HEK293 (cell line): ENCODE results near the gene WLS.

ENCODE experiments used
- CTCF ChIA-PET: fragments of 350-600 bp; formaldehyde crosslinking; extraction: SDS; loops from one replicate; lab custom pipeline; 2021; ENCODE audit warnings: antibody characterized with exemption; lab: Yijun Ruan, JAX
- POLR2A ChIA-PET: fragments of 300-600 bp; formaldehyde crosslinking; extraction: SDS; loops from one replicate; lab custom pipeline; 2020; ENCODE audit warnings: antibody characterized with exemption, inconsistent platforms; lab: Yijun Ruan, JAX
- H3K27ac ChIP-seq: fragments of 200-500 bp; sonication (Bioruptor generic); 2 replicates; pipeline ENCODE4 v1.5.1; 2014; ENCODE audit warnings: low read depth, low read length, control low read depth, inconsistent platforms; ENCODE audit errors: extremely low read depth
- H3K36me3 ChIP-seq, 2 experiments: fragments of 200-500 bp in 1 of 2; sonication (Bioruptor generic) in 1 of 2; 1 replicate in 1 of 2; 2 replicates in 1 of 2; pipeline ENCODE4 v1.5.1; 2014 to 2017; ENCODE audit warnings: inconsistent platforms in 2 of 2, low read length in 2 of 2; ENCODE audit not compliant: control insufficient read depth in 2 of 2, insufficient read depth in 1 of 2
- H3K4me1 ChIP-seq: fragments of 200-500 bp; sonication (Bioruptor generic); 2 replicates; pipeline ENCODE4 v1.5.1; 2014; ENCODE audit warnings: mild to moderate bottlenecking, low read length, inconsistent platforms; ENCODE audit not compliant: control insufficient read depth, insufficient read depth
- H3K4me3 ChIP-seq: 2 replicates; pipeline ENCODE4 v1.5.1; 2011; ENCODE audit warnings: low read depth, mild to moderate bottlenecking, control low read depth, low read length, moderate library complexity
- H3K9me3 ChIP-seq: fragments of 200-500 bp; sonication (Bioruptor generic); 2 replicates; pipeline ENCODE4 v1.5.1; 2014; ENCODE audit warnings: low read depth, low read length, inconsistent platforms; ENCODE audit not compliant: control insufficient read depth, insufficient read depth
- BCL6B ChIP-seq: fragments of 450-650 bp; formaldehyde crosslinking; IDR thresholded peaks from 2 replicates; pipeline ENCODE4 v1.5.1; 2017; ENCODE audit warnings: missing biosample characterization, missing genetic modification characterization
- CTCF ChIP-seq: fragments of 450-650 bp; formaldehyde crosslinking; IDR thresholded peaks from 2 replicates; pipeline ENCODE4 v1.5.1; 2016; ENCODE audit warnings: missing biosample characterization, missing genetic modification characterization
- HOXA7 ChIP-seq: sonication (generic); formaldehyde crosslinking; IDR thresholded peaks from 2 replicates; pipeline ENCODE4 v1.8.1; 2022; ENCODE audit warnings: missing genetic modification reagents, borderline replicate concordance
- KLF10 ChIP-seq: fragments of 450-650 bp; IDR thresholded peaks from 2 replicates; pipeline ENCODE4 v1.5.1; 2018; ENCODE audit warnings: missing biosample characterization, mild to moderate bottlenecking, missing genetic modification characterization
- KLF17 ChIP-seq: fragments of 450-650 bp; formaldehyde crosslinking; IDR thresholded peaks from 2 replicates; pipeline ENCODE4 v1.5.1; 2016; ENCODE audit warnings: missing biosample characterization, missing genetic modification characterization
- OVOL3 ChIP-seq: fragments of 450-650 bp; formaldehyde crosslinking; IDR thresholded peaks from 2 replicates; pipeline ENCODE4 v1.5.1; 2016; ENCODE audit warnings: missing biosample characterization, missing genetic modification characterization
- REPIN1 ChIP-seq: fragments of 450-650 bp; formaldehyde crosslinking; IDR thresholded peaks from 2 replicates; pipeline ENCODE4 v1.5.1; 2017; ENCODE audit warnings: missing biosample characterization, missing genetic modification characterization, low read depth
- SP3 ChIP-seq: fragments of 450-650 bp; formaldehyde crosslinking; IDR thresholded peaks from 2 replicates; pipeline ENCODE4 v1.5.1; 2016; ENCODE audit warnings: missing biosample characterization, missing genetic modification characterization
- ZBTB11 ChIP-seq: fragments of 450-650 bp; formaldehyde crosslinking; conservative IDR thresholded peaks from 2 replicates; pipeline ENCODE4 v1.5.1; 2016; ENCODE audit warnings: low read depth, missing biosample characterization, missing genetic modification characterization
- ZBTB17 ChIP-seq: fragments of 450-650 bp; formaldehyde crosslinking; IDR thresholded peaks from 2 replicates; pipeline ENCODE4 v1.5.1; 2016; ENCODE audit warnings: missing biosample characterization, missing genetic modification characterization
- ZBTB21 ChIP-seq: fragments of 450-650 bp; formaldehyde crosslinking; IDR thresholded peaks from 2 replicates; pipeline ENCODE4 v1.5.1; 2017; ENCODE audit warnings: missing biosample characterization, missing genetic modification characterization
- ZBTB48 ChIP-seq: fragments of 450-650 bp; formaldehyde crosslinking; IDR thresholded peaks from 2 replicates; pipeline ENCODE4 v1.5.1; 2016; ENCODE audit warnings: missing biosample characterization, missing genetic modification characterization
- ZFHX2 ChIP-seq: fragments of 450-650 bp; formaldehyde crosslinking; conservative IDR thresholded peaks from 2 replicates; pipeline ENCODE4 v1.5.1; 2016; ENCODE audit warnings: missing biosample characterization, missing genetic modification characterization
- ZFP3 ChIP-seq: fragments of 450-650 bp; formaldehyde crosslinking; IDR thresholded peaks from 2 replicates; pipeline ENCODE4 v1.5.1; 2016; ENCODE audit warnings: low read depth, missing biosample characterization, missing genetic modification characterization
- ZFP69B ChIP-seq: fragments of 450-650 bp; formaldehyde crosslinking; IDR thresholded peaks from 2 replicates; pipeline ENCODE4 v1.5.1; 2016; ENCODE audit warnings: missing biosample characterization, missing genetic modification characterization
- ZNF121 ChIP-seq: fragments of 450-650 bp; formaldehyde crosslinking; IDR thresholded peaks from 2 replicates; pipeline ENCODE4 v1.5.1; 2016; ENCODE audit warnings: missing biosample characterization, missing genetic modification characterization
- ZNF146 ChIP-seq: fragments of 450-650 bp; formaldehyde crosslinking; IDR thresholded peaks from 2 replicates; pipeline ENCODE4 v1.5.1; 2016; ENCODE audit warnings: missing biosample characterization, missing genetic modification characterization
- ZNF2 ChIP-seq: fragments of 450-650 bp; formaldehyde crosslinking; IDR thresholded peaks from 2 replicates; pipeline ENCODE4 v1.5.1; 2016; ENCODE audit warnings: missing biosample characterization, missing genetic modification characterization
- ZNF223 ChIP-seq: fragments of 450-650 bp; formaldehyde crosslinking; IDR thresholded peaks from 2 replicates; pipeline ENCODE4 v1.5.1; 2016; ENCODE audit warnings: missing biosample characterization, missing genetic modification characterization
- ZNF473 ChIP-seq: fragments of 450-650 bp; formaldehyde crosslinking; IDR thresholded peaks from 2 replicates; pipeline ENCODE4 v1.5.1; 2017; ENCODE audit warnings: missing biosample characterization, missing genetic modification characterization
- ZNF514 ChIP-seq: fragments of 450-650 bp; formaldehyde crosslinking; IDR thresholded peaks from 2 replicates; pipeline ENCODE4 v1.5.1; 2016; ENCODE audit warnings: missing biosample characterization, missing genetic modification characterization
- ZNF585B ChIP-seq: fragments of 450-650 bp; formaldehyde crosslinking; IDR thresholded peaks from 2 replicates; pipeline ENCODE4 v1.5.1; 2016; ENCODE audit warnings: missing biosample characterization, missing genetic modification characterization
- ZNF645 ChIP-seq: fragments of 450-650 bp; formaldehyde crosslinking; IDR thresholded peaks from 2 replicates; pipeline ENCODE4; 2016; ENCODE audit warnings: missing biosample characterization, missing genetic modification characterization
- ZNF658 ChIP-seq: fragments of 450-650 bp; formaldehyde crosslinking; IDR thresholded peaks from 2 replicates; pipeline ENCODE4; 2016; ENCODE audit warnings: missing biosample characterization, missing genetic modification characterization
- ZNF830 ChIP-seq: fragments of 450-650 bp; IDR thresholded peaks from 2 replicates; pipeline ENCODE4 v1.5.0; 2018; ENCODE audit warnings: missing biosample characterization, missing genetic modification characterization, low read depth, mild to moderate bottlenecking, moderate library complexity
- ZXDB ChIP-seq: fragments of 450-650 bp; formaldehyde crosslinking; IDR thresholded peaks from 2 replicates; pipeline ENCODE4 v1.5.1; 2016; ENCODE audit warnings: missing biosample characterization, missing genetic modification characterization

The WLS gene

GRCh38 chr1:68143633-68144032, 88.7 kb downstream of the WLS start:
- no peak overlapping the region for H3K4me3 ChIP-seq
- POLR2A ChIA-PET = no interaction called here
- CTCF ChIA-PET = interaction anchor here (0.7 kb wide), 1 partner anchor 27 kb away, joined by 3 read pairs; no protein-coding TSS in a partner anchor
- no peaks in the 10 kb centered on the region for H3K4me1 ChIP-seq
- TF ChIP-seq SP3 (tag by site-specific recombination) = no peak
- no peak for TF ChIP-seq ZBTB48 (tag by site-specific recombination)
- no peak for TF ChIP-seq ZBTB21 (tag by site-specific recombination)
- TF ChIP-seq ZFP3 (tag by site-specific recombination) = no peak
- TF ChIP-seq KLF10 (tag by site-specific recombination) = no peak
- TF ChIP-seq ZBTB11 = no peak
- TF ChIP-seq ZBTB17 (tag by site-specific recombination) = no peak
- no peak for TF ChIP-seq ZXDB
- TF ChIP-seq OVOL3 (tag by site-specific recombination) = no peak
- TF ChIP-seq ZNF514 (tag by site-specific recombination) = no peak
- TF ChIP-seq ZNF645 (tag by site-specific recombination) = no peak
- no peak for TF ChIP-seq ZFHX2 (tag by site-specific recombination)
- no peak for TF ChIP-seq ZNF223 (tag by site-specific recombination)
- TF ChIP-seq, all 188 proteins: peak for 0
- no peak overlapping the region for H3K27ac ChIP-seq
- no peaks in the 10 kb centered on the region for H3K9me3 ChIP-seq
- H3K36me3 ChIP-seq = peaks cover 14 to 81% of the 10 kb centered on the region in 2 experiments

- H3K4me1 ChIP-seq = no peaks in the 10 kb centered on the region
- TF ChIP-seq BCL6B (tag by site-specific recombination) (no peak), ZNF830 (tag by site-specific recombination) (no peak), ZNF121 (no peak), ZNF658 (tag by site-specific recombination) (no peak), ZNF146 (no peak), ZFP3 (tag by site-specific recombination) (no peak), HOXA7 (CRISPR knock-in tag) (no peak), KLF17 (no peak), REPIN1 (tag by site-specific recombination) (no peak), ZNF585B (tag by site-specific recombination) (no peak), ZNF473 (no peak), CTCF (no peak), ZFP69B (tag by site-specific recombination) (no peak), ZNF2 (tag by site-specific recombination) (no peak)
- POLR2A ChIA-PET = no interaction called here
- no peaks in the 10 kb centered on the region for H3K9me3 ChIP-seq
- CTCF ChIA-PET = interaction anchor here (1.3 kb wide), 1 partner anchor 300 kb away, joined by 3 read pairs; no protein-coding TSS in a partner anchor
- peaks cover 12 to 80% of the 10 kb centered on the region in 2 experiments for H3K36me3 ChIP-seq
- H3K4me3 ChIP-seq = no peak overlapping the region
- no peak overlapping the region for H3K27ac ChIP-seq
Measured at GRCh38 chr1:68142461-68142860, 89.9 kb downstream of the WLS start.
